Suprapubic skin (tissue), 4 donors: Measurements from ENCODE around the gene WNT9A.

Experiments
- EP300 ChIP-seq: sonication (generic); formaldehyde crosslinking; IDR thresholded peaks from one replicate; pipeline ENCODE4 v1.6.1; 2017; ENCODE audit warnings: antibody characterized with exemption
- POLR2A ChIP-seq, 2 donors: fragments of 450-650 bp; IDR thresholded peaks; one replicate each; pipeline ENCODE4 v1.6.1; 2017; ENCODE audit warnings: antibody characterized with exemption in 2 of 2, mild to moderate bottlenecking in 2 of 2, moderate library complexity in 2 of 2
- POLR2AphosphoS5 ChIP-seq, 3 donors: sonication (generic); formaldehyde crosslinking; IDR thresholded peaks; one replicate each; pipeline ENCODE4 v1.6.1; 2017; ENCODE audit warnings: antibody characterized with exemption in 3 of 3
- TF ChIP-seq, protein P1 (sequence below), 2 donors: fragments of 200-600 bp in 1 of 2; fragments of 450-650 bp in 1 of 2; sonication (generic) in 1 of 2; IDR thresholded peaks; one replicate each; pipeline ENCODE4 v1.5.1; 2016 to 2019; ENCODE audit warnings: antibody characterized with exemption in 2 of 2, mild to moderate bottlenecking in 1 of 2, moderate library complexity in 1 of 2

- no peak for TF ChIP-seq POLR2A (IDR thresholded peaks at IDR 0.05)
- no peak for TF ChIP-seq POLR2AphosphoS5 (IDR thresholded peaks at IDR 0.05)
- TF ChIP-seq, protein P1, sequence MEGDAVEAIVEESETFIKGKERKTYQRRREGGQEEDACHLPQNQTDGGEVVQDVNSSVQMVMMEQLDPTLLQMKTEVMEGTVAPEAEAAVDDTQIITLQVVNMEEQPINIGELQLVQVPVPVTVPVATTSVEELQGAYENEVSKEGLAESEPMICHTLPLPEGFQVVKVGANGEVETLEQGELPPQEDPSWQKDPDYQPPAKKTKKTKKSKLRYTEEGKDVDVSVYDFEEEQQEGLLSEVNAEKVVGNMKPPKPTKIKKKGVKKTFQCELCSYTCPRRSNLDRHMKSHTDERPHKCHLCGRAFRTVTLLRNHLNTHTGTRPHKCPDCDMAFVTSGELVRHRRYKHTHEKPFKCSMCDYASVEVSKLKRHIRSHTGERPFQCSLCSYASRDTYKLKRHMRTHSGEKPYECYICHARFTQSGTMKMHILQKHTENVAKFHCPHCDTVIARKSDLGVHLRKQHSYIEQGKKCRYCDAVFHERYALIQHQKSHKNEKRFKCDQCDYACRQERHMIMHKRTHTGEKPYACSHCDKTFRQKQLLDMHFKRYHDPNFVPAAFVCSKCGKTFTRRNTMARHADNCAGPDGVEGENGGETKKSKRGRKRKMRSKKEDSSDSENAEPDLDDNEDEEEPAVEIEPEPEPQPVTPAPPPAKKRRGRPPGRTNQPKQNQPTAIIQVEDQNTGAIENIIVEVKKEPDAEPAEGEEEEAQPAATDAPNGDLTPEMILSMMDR (IDR thresholded peaks at IDR 0.05) = no peak
- TF ChIP-seq EP300 = no peak
Measured at GRCh38 chr1:227917081-227917950, 30.4 kb downstream of the WNT9A start.
